SK-N-SH treated with all-trans-retinoic acid at 6 μM for 48 hours (cell line): ENCODE results near the gene HNRNPUL1.
"Not testable (repeated sequence)": the region's sequence is repeated elsewhere in the genome, so short reads cannot be mapped to it uniquely, and the experiment has no call there.

ENCODE experiments used
- ATAC-seq: fragments of 200-7000 bp; cut with Tn5 transposase; 3 replicates; pipeline ENCODE4 v1.9.1; 2020; ENCODE audit warnings: mild to moderate bottlenecking, moderate library complexity
- ARNTL ChIP-seq: fragments of 450-650 bp; formaldehyde crosslinking; IDR thresholded peaks from 2 replicates; pipeline ENCODE4 v1.5.0; 2020; ENCODE audit warnings: low read depth, mild to moderate bottlenecking, moderate library complexity, borderline replicate concordance
- CREB5 ChIP-seq: fragments of 250-450 bp; sonication (Bioruptor Pico); IDR thresholded peaks from 2 replicates; pipeline ENCODE4 v1.5.1; 2020; ENCODE audit warnings: low read depth, mild to moderate bottlenecking, moderate library complexity
- CSDC2 ChIP-seq: fragments of 250-450 bp; sonication (Bioruptor Pico); IDR thresholded peaks from 2 replicates; pipeline ENCODE4 v1.5.0; 2020; ENCODE audit warnings: mild to moderate bottlenecking, moderate library complexity
- CSRNP3 ChIP-seq: fragments of 250-450 bp; sonication (Bioruptor Pico); IDR thresholded peaks from 2 replicates; pipeline ENCODE4 v1.5.1; 2021; ENCODE audit warnings: mild to moderate bottlenecking, moderate library complexity
- ISL1 ChIP-seq: fragments of 250-450 bp; sonication (Bioruptor Pico); IDR thresholded peaks from 2 replicates; pipeline ENCODE4 v2.1.2; 2022; ENCODE audit warnings: mild to moderate bottlenecking, moderate library complexity
- OSR1 ChIP-seq: fragments of 250-450 bp; sonication (Bioruptor Pico); IDR thresholded peaks from 2 replicates; pipeline ENCODE4 v1.8.0; 2022; ENCODE audit warnings: moderate library complexity, mild to moderate bottlenecking, inconsistent platforms
- PPARA ChIP-seq: fragments of 250-450 bp; sonication (Bioruptor Pico); IDR thresholded peaks from 2 replicates; pipeline ENCODE4 v1.5.0; 2020; ENCODE audit warnings: mild to moderate bottlenecking, borderline replicate concordance
- SNAI2 ChIP-seq: fragments of 250-450 bp; sonication (Bioruptor Pico); IDR thresholded peaks from 2 replicates; pipeline ENCODE4 v1.5.0; 2020; ENCODE audit warnings: mild to moderate bottlenecking, moderate library complexity
- TCF4 ChIP-seq: fragments of 250-450 bp; sonication (Bioruptor Pico); IDR thresholded peaks from 2 replicates; pipeline ENCODE4 v1.8.0; 2021; ENCODE audit warnings: mild to moderate bottlenecking, moderate library complexity, borderline replicate concordance
- TOX ChIP-seq: fragments of 250-450 bp; sonication (Bioruptor Pico); IDR thresholded peaks from 2 replicates; pipeline ENCODE4 v1.8.0; 2021; ENCODE audit warnings: mild to moderate bottlenecking, moderate library complexity, borderline replicate concordance
- TSHZ2 ChIP-seq: fragments of 250-450 bp; sonication (Bioruptor Pico); IDR thresholded peaks from 2 replicates; pipeline ENCODE4 v1.5.0; 2020; ENCODE audit warnings: mild to moderate bottlenecking, moderate library complexity
- ZC3H10 ChIP-seq: fragments of 250-450 bp; sonication (Bioruptor Pico); IDR thresholded peaks from 2 replicates; pipeline ENCODE4 v1.5.1; 2021; ENCODE audit warnings: mild to moderate bottlenecking, moderate library complexity
- ZFP3 ChIP-seq: fragments of 250-450 bp; sonication (Bioruptor Pico); IDR thresholded peaks from 2 replicates; pipeline ENCODE4 v1.5.0; 2020; ENCODE audit warnings: mild to moderate bottlenecking, moderate library complexity
- ZFP30 ChIP-seq: fragments of 450-650 bp; formaldehyde crosslinking; IDR thresholded peaks from 2 replicates; pipeline ENCODE4 v1.5.0; 2022; ENCODE audit warnings: mild to moderate bottlenecking, moderate library complexity
- ZNF8 ChIP-seq: fragments of 450-650 bp; formaldehyde crosslinking; IDR thresholded peaks from 2 replicates; pipeline ENCODE4 v1.5.0; 2020; ENCODE audit warnings: mild to moderate bottlenecking, moderate library complexity

Gene HNRNPUL1

GRCh38 chr19:41278478-41278877, 14.3 kb downstream of the HNRNPUL1 start (continued):
- TF ChIP-seq TSHZ2 (CRISPR knock-in tag) (no peak), ARNTL (CRISPR knock-in tag) (no peak), ZFP3 (CRISPR knock-in tag) (no peak), CREB5 (CRISPR knock-in tag) (no peak), SNAI2 (no peak), PPARA (no peak)

- no peak for ATAC-seq
- TF ChIP-seq ISL1 (CRISPR knock-in tag): no peak
- no peak for TF ChIP-seq PPARA
- TF ChIP-seq ARNTL (CRISPR knock-in tag): no peak
- TF ChIP-seq TOX: no peak
- TF ChIP-seq TSHZ2 (CRISPR knock-in tag): no peak
- no peak for TF ChIP-seq TCF4 (CRISPR knock-in tag)
- no peak for TF ChIP-seq ZFP3 (CRISPR knock-in tag)
- TF ChIP-seq, all 23 proteins: peak for 0
These were observed 24.7 kb downstream of the HNRNPUL1 start for GRCh38 chr19:41288673-41289530.

GRCh38 chr19:41289814-41290213, 25.6 kb downstream of the HNRNPUL1 start:
- ATAC-seq: not testable (repeated sequence)

- TF ChIP-seq ZC3H10 (CRISPR knock-in tag) (no peak), CSRNP3 (CRISPR knock-in tag) (no peak), ZFP30 (CRISPR knock-in tag) (no peak), ZFP3 (CRISPR knock-in tag) (no peak), CSDC2 (CRISPR knock-in tag) (no peak), ZNF8 (CRISPR knock-in tag) (no peak), TSHZ2 (CRISPR knock-in tag) (no peak), TOX (no peak), OSR1 (no peak), ARNTL (CRISPR knock-in tag) (no peak)
- TF ChIP-seq, all 23 proteins: peak for 0
- ATAC-seq: no peak
These were observed 30.2 kb downstream of the HNRNPUL1 start for GRCh38 chr19:41294393-41294792.
